GM21619 (cell line): ENCODE results near the gene RERE.

Source experiments
- ATAC-seq: cut with Tn5 transposase; IDR thresholded peaks from one replicate; pipeline ENCODE4 v1.9.1; 2021; ENCODE audit not compliant: unreplicated experiment

The RERE gene

GRCh38 chr1:8438489-8438888 is 379.0 kb downstream of the RERE start:
- no peak for ATAC-seq

DNA sequence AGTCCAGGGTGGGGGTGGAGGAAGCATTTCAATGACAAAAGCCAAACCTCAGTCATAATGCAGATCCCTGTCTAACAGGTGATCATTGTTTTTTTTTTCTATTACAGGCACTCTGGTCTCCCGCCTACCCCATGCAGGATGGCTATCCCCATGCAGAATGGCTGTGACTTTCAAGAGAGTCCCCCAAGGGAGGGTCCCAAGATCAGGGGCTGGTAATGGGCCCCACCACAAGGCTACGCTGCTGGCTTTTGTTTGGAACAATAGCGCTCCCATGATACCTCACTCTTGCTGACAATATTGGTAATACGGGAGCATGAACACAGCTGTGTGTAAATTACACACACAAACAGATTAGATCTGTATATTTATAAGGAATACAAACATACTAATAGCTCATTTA is 380.1 kb downstream of the RERE start:
- ATAC-seq = no peak

DNA sequence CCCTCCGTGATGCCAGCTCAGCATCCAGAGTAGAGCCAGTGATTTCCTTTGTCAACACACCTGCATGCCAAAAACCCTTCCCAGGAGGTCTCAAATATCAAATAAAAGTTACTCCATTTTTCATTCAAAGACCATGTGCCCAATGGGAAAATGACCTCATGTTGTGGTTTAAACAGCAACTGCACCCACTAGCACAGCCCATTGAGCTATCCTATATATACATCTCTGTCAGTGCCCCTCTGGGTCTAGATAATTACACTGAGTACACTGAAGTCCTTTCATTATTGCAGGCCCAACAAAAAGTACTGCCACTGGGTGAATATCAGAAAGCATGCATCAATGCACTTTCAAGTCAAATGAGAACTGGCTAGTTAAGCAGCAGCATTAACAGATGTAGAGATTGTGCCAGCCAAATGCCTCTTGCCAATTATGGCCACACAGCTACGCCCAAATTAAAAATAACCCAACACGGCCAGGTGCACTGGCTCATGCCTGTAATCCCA is 381.8 kb downstream of the RERE start:
- no peak for ATAC-seq

DNA sequence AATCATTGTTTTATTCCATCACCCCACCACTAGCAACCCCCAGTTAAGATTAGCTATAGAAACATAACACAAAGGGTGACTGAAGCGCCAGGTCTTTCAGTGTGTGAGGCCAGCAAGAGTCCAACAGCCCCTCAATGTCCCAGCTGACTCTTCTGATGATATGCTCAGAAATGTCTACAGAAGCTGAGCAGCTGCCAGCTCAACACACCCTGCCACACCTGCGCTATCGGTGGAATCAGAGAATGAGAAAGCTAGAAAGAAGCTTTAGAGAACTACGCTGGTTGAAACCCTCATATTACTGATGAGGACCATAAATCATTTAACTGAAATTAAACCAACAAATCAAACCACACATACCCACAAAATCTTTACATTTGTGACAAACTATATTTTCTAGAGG is 383.3 kb downstream of the RERE start:
- no peak for ATAC-seq

GRCh38 chr1:8431784-8432183 is 385.7 kb downstream of the RERE start:
- ATAC-seq = no peak

DNA sequence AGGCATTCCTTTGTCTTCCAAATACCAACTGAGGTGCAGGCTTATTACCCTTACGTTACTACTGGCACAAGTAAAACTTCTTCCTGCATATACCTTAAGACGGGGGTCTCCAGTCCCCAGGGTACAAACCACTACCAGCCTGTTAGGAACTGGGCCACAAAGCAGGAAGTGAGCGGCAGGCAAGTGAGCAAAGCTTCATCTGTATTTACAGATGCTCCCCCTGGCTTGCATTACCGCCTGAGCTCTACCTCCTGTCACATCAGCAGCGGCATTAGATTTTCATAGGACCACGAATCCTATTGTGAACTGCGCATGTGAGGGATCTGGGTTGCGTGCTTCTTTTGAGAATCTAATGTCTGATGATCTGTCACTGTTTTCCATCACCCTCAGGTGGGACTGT is 386.4 kb downstream of the RERE start:
- no peak for ATAC-seq

DNA sequence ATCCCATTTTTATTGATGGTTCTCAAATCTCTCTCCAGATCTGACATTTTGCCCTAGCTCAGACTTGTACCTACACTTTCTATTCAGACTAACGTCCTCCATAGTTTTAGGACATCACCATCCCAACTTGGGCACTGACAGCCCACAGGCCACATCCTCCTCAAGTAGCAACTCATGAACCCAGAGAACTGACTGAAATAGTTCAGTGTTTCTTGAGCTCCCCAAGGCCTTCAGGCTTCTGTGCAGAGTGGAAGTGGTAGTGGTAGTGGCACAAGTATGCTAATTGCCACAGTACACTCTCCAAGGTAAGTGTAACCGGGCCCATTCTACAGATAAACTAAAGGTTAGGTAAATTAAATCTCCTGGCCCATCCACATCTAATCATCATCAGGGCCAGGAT is 387.0 kb downstream of the RERE start:
- ATAC-seq = no peak

DNA sequence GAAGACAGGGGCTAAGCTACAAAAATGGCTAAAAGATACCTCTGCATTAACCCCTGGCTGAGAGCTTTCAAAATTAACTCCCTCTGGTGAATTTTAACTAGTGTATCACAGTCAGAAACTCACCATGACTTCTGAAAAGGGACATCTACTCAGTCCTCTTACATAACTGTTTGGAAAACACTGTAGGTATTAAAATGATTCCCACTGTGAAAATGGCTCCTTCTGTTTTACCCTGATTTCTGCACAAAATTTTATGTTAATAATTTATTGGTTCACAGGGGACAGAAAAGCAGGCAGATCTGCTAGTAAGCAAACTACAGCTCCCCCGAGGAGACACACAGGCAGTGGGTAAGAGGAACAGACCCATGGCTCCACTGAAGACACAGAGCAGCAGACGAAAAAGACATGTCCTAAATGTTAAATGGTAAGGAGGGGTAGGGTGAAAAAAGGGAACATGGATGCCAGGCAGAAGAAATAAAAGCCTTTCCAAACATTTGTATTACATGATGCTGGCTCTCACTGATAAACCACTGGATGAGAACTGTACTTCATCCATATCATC is 387.8 kb downstream of the RERE start:
- no peak for ATAC-seq

- no peak for ATAC-seq
These were observed 389.0 kb downstream of the RERE start for GRCh38 chr1:8428441-8428840.

- no peak for ATAC-seq
These were observed 389.5 kb downstream of the RERE start for GRCh38 chr1:8427986-8428385.

GRCh38 chr1:8427493-8427892 is 389.9 kb downstream of the RERE start:
- ATAC-seq = peak; percentile 52

DNA sequence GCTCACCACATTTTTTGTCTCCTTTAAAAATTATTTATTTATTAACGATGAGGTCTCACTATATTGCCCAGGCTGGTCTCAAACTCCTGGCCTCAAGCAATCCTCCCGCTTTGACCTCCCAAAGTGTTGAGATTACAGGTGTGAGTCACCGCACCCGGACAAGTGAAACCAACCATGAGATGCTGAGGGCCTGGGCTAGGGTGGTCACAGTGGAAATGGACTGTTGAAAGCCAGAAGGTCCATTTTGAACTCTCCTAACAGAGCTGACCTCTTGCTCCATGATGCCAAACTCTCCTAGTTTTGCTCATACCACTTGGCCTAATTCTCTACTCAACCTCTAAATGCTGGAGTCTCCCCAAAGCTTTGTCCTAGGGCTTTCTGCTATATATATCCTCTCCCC is 390.4 kb downstream of the RERE start:
- ATAC-seq = peak; percentile 0

GRCh38 chr1:8425781-8426161 is 391.7 kb downstream of the RERE start:
- no peak for ATAC-seq

DNA sequence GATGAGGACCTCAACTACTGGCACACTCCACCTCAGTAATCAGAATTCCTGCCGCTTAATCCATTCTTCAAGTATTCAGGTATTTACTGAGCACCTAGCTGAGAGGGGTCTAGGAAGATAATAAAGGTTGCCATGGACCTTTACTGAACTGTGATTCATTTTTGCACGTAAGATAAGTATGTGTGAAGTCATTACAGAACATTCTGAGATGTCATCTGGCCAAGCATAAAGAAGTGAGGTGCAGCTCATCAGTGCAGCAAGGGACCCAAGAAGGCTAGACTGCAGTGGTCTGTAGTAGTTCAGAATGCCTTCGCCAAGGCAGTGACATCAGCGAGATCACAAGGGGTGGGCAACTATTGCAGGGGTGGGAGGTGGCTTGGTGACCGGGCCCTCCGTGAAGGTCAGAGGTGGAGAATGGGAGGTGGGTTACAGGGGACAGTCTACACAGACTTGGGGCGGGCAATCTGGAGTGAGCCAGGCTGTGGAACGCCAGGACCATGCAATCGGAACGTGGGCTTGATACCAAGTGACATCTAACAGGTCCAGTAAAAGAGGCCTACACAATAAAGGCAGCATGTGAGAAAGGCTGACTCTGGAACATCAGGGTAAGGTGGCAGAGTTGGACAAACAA is 392.2 kb downstream of the RERE start:
- no peak for ATAC-seq

DNA sequence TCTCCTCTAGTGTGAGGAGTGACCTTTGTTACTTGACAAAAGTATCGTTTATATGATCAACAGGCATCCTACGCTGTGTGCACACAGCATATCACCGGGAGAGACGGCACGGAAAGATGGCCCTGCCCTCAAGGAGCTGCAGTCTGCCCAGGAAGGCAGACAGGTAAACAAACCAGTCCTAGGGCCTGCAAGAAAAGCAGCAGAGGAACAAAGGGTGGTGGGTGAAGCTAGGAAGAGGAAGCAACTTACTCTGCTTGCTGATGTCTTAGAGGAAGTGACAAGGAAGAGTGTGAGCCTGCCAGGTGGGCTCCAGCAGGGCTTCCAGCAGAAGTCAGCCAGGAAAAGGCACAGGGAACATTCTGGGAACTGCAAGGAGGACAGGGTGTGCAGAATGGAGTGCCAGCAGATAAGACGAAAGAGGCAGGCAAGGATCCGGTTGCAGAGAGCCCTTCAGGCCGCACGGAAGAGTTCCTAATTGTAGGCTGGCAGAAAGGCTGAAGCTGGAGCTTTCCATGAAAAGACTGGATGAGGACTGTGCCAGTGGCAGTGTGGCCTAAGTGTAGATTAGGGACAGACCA is 392.8 kb downstream of the RERE start:
- peak; percentile 25 for ATAC-seq

- ATAC-seq = peak; percentile 17
These were observed 393.5 kb downstream of the RERE start for GRCh38 chr1:8423692-8424538.

- ATAC-seq = no peak
These were observed 394.2 kb downstream of the RERE start for GRCh38 chr1:8423269-8423691.

DNA sequence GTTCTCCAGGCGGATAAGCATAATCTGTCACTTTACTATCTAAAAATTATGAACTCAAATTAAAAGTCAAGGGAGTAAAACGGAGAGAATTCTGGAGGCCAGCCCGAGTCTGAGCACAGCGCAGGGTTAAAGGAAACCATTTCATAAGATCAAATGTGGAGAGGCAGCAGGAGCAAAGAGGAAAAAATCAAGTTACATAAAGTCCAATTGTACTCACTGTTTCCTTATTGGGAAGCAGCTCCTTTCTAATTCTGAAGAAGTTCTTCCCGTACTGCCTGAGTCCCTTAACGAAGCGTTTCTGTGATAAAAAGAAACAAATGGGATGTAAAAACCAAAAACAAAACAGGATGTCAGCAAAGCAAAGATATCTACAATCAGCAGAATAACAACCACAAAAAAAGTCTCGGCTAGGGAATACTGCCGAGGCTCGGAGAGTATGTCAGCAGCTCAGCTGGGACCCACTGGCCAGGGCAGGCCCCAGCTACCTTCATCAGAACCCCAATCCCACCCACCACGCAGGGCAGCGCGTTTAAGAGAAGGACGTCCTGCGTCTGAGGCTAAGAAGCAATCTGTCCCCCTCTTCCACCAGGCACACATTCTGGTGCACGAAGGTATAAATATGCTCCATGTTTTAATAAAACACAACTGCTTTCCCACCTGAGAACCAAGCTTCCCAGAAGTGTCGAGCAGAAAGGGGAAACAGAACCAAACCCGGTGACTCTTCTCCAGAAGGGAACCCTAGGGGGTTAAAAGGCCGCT is 394.8 kb downstream of the RERE start:
- no peak for ATAC-seq

GRCh38 chr1:8421721-8422120 is 395.7 kb downstream of the RERE start:
- no peak for ATAC-seq

DNA sequence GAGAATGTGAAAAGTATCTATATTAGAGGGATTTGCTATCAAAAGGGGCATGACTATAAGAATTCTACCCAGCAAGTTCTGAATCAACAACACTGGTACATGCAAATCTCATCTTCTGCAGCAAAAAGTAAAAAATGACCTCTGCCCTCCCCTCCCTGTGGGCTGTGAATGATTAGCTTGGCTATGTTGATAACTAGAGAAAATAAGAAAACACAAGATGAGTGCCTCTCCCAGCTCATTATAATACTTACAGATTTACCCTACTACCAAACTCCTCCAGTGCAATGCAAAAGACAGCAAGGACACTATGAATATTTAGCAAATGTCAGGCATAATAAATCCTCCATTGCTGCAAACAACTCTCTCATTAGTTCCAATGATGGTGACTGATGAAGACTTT is 397.1 kb downstream of the RERE start:
- no peak for ATAC-seq

DNA sequence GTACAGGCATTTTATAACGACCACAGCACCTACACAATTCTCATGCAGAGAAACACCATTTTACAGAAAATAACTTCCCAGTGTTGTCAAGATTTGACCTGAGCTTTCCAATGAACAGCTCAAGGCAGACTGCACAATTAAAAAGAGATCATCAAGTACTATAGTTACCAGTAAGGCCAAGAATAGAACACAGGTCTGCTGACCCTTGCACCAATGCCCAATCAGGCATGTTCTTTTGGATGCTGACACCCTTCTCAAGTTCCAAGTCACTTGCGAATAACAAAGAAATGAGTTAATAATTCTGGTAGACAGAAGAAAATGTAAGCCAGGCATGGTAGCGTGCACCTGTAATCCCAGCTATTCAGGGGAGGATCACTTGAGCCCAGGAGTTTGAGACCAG is 397.6 kb downstream of the RERE start:
- ATAC-seq = no peak
